ENCODE results near the gene DAD1.

Gene DAD1

GRCh38 chr14:22613106-22613695, 24.2 kb upstream of the DAD1 start:
- Mint-ChIP-seq H3K4me3 (no peak overlapping the region), H3K27ac (peak overlapping the region; percentile 13), H3K9me3 (no peaks in the 10 kb centered on the region), H3K36me3 (ENCODE audit: low read depth) (peaks cover 47% of the 10 kb centered on the region), H3K27me3 (peaks cover 2% of the 10 kb centered on the region), H3K4me1 (ENCODE audit: low read depth) (no peaks in the 10 kb centered on the region)
- intact Hi-C loops (cut with micrococcal nuclease) = no loop called here

DNA sequence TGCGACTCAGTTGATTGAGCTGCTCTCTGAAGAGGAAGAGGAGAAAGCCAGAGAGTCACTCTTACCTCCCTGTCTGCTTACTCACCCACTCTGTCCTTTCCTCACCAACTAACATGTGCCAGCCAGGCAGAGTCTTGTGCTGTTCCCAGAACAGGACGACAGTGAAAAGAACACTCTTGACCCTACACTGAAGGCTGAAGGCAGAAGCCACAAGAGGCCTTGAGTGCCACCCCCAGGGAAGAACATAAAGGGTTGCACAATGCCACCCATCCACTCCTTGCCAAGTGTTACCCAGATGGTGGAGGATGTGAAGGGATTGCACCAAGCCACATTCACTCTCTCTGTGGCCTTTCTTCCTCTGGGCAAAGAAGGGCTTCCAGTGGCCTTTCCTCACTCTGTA, 21.9 kb upstream of the DAD1 start:
- H3K9me3 Mint-ChIP-seq = no peaks in the 10 kb centered on the region
- no peaks in the 10 kb centered on the region for H3K4me1 Mint-ChIP-seq (ENCODE audit: low read depth)
- H3K27ac Mint-ChIP-seq = no peak overlapping the region
- intact Hi-C loops (cut with micrococcal nuclease) = no loop called here
- H3K36me3 Mint-ChIP-seq (ENCODE audit: low read depth) = peaks cover 67% of the 10 kb centered on the region
- peaks cover 2% of the 10 kb centered on the region for H3K27me3 Mint-ChIP-seq
- H3K4me3 Mint-ChIP-seq = no peak overlapping the region

DNA sequence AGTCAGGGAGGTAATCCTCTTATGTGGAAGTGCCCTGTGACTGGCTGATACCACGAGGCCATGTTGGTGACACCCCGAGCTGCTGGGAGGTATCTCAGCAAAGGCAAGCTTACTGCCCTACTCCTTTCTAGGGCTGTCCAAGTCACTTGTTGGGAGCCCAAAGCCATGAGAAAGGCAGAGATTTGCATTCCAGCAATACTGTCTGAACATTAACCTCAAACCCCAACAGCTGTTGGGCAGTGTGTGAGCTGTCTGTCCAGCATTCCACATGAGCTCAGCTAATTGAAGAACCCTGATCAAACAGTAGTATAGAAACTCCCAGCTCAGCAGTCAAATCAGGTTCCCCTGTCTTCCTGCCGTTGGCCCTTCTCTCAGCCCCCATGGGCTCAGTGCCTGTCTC, 18.3 kb upstream of the DAD1 start:
- H3K27me3 Mint-ChIP-seq = peaks cover 2% of the 10 kb centered on the region
- H3K4me1 Mint-ChIP-seq (ENCODE audit: low read depth) = peaks cover 10% of the 10 kb centered on the region
- H3K36me3 Mint-ChIP-seq (ENCODE audit: low read depth) = peaks cover 97% of the 10 kb centered on the region
- intact Hi-C loops (cut with micrococcal nuclease) = no loop called here
- H3K27ac Mint-ChIP-seq = no peak overlapping the region
- no peak overlapping the region for H3K4me3 Mint-ChIP-seq
- no peaks in the 10 kb centered on the region for H3K9me3 Mint-ChIP-seq

DNA sequence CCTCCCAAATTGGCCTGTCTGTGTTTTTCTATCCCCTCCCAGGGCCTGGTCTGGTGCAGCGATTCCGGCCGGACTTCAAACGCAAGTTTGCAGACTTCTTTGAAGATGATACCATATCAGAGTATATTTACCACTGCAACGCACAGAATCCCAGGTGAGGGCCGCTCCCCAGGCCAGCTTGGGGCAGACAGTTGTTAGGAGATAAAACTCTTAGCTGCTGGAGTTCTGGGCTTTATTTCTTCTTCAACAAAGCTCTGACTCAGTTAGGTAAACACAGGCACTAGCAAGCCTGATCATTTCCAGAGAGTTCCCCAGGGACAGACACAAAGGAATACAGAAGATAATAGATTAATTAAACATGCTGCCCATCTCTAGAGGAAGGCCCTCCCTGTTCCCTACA, 17.4 kb upstream of the DAD1 start:
- Mint-ChIP-seq H3K9me3 (no peaks in the 10 kb centered on the region), H3K4me3 (no peak overlapping the region), H3K36me3 (ENCODE audit: low read depth) (peaks cover 97% of the 10 kb centered on the region), H3K27ac (no peak overlapping the region), H3K27me3 (no peaks in the 10 kb centered on the region), H3K4me1 (ENCODE audit: low read depth) (peaks cover 19% of the 10 kb centered on the region)
- intact Hi-C loops (cut with micrococcal nuclease) = no loop called here

GRCh38 chr14:22602862-22603261, 13.8 kb upstream of the DAD1 start:
- peaks cover 43% of the 10 kb centered on the region for H3K4me1 Mint-ChIP-seq (ENCODE audit: low read depth)
- H3K9me3 Mint-ChIP-seq = no peaks in the 10 kb centered on the region
- peaks cover 3% of the 10 kb centered on the region for H3K27me3 Mint-ChIP-seq
- peaks cover 72% of the 10 kb centered on the region for H3K36me3 Mint-ChIP-seq (ENCODE audit: low read depth)
- H3K27ac Mint-ChIP-seq = peak overlapping the region; percentile 26
- intact Hi-C loops (cut with micrococcal nuclease) = no loop called here
- H3K4me3 Mint-ChIP-seq = no peak overlapping the region

- Mint-ChIP-seq H3K4me3 (no peak overlapping the region), H3K36me3 (ENCODE audit: low read depth) (peaks cover 64% of the 10 kb centered on the region), H3K27ac (peak overlapping the region; percentile 4), H3K9me3 (no peaks in the 10 kb centered on the region), H3K4me1 (ENCODE audit: low read depth) (peaks cover 49% of the 10 kb centered on the region), H3K27me3 (peaks cover 8% of the 10 kb centered on the region)
- intact Hi-C loops (cut with micrococcal nuclease) = no loop called here
Observed at GRCh38 chr14:22601996-22602395, 13.0 kb upstream of the DAD1 start.

DNA sequence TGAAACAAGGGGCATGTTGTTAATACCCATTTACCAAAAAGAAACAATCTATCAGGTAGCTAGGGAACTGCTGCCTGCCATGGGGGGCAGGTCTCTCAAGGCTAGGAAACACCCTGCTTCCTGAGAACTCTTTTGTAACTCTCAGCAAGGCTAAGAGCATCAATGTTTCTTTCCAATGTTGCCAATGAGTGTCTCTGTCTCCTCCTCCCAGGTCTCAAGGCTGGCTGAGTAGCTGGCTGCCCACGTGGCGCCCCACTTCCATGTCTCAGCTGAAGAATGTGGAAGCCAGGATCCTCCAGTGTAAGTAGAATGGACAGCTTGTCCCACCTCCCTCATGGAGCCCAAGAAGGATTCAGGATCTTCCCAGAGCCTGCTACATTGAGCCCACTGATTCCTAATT, 12.4 kb upstream of the DAD1 start:
- Mint-ChIP-seq H3K4me3 (no peak overlapping the region), H3K27ac (peak overlapping the region; percentile 4), H3K27me3 (peaks cover 10% of the 10 kb centered on the region), H3K9me3 (no peaks in the 10 kb centered on the region), H3K4me1 (ENCODE audit: low read depth) (peaks cover 49% of the 10 kb centered on the region), H3K36me3 (ENCODE audit: low read depth) (peaks cover 59% of the 10 kb centered on the region)
- intact Hi-C loops (cut with micrococcal nuclease) = no loop called here

GRCh38 chr14:22600027-22600426, 11.0 kb upstream of the DAD1 start:
- Mint-ChIP-seq H3K27ac (no peak overlapping the region), H3K9me3 (no peaks in the 10 kb centered on the region), H3K4me3 (no peak overlapping the region), H3K4me1 (ENCODE audit: low read depth) (peaks cover 49% of the 10 kb centered on the region), H3K27me3 (peaks cover 14% of the 10 kb centered on the region), H3K36me3 (ENCODE audit: low read depth) (peaks cover 45% of the 10 kb centered on the region)
- intact Hi-C loops (cut with micrococcal nuclease) = no loop called here

- Mint-ChIP-seq H3K27ac (no peak overlapping the region), H3K4me1 (ENCODE audit: low read depth) (peaks cover 49% of the 10 kb centered on the region), H3K36me3 (ENCODE audit: low read depth) (peaks cover 38% of the 10 kb centered on the region), H3K4me3 (no peak overlapping the region), H3K9me3 (no peaks in the 10 kb centered on the region), H3K27me3 (peaks cover 15% of the 10 kb centered on the region)
- intact Hi-C loops (cut with micrococcal nuclease) = no loop called here
Observed at GRCh38 chr14:22599349-22599748, 10.3 kb upstream of the DAD1 start.

GRCh38 chr14:22598896-22599244, 9.8 kb upstream of the DAD1 start:
- peak overlapping the region; percentile 90 for H3K27ac Mint-ChIP-seq
- peaks cover 49% of the 10 kb centered on the region for H3K4me1 Mint-ChIP-seq (ENCODE audit: low read depth)
- H3K36me3 Mint-ChIP-seq (ENCODE audit: low read depth) = peaks cover 33% of the 10 kb centered on the region
- intact Hi-C loops (cut with micrococcal nuclease) = loop anchor here (1.0 kb wide), 1 partner anchor 10 kb away; the partner anchor contains the start of gene DAD1
- peak overlapping the region; percentile 96 for H3K4me3 Mint-ChIP-seq
- H3K27me3 Mint-ChIP-seq = peaks cover 20% of the 10 kb centered on the region
- H3K9me3 Mint-ChIP-seq = no peaks in the 10 kb centered on the region

- Mint-ChIP-seq H3K27ac (peak within 1 kb of the TSS; percentile 90), H3K36me3 (ENCODE audit: low read depth) (peaks cover 27% of the 10 kb centered on the region), H3K4me3 (peak within 1 kb of the TSS; percentile 96), H3K27me3 (peaks cover 23% of the 10 kb centered on the region), H3K9me3 (no peaks in the 10 kb centered on the region), H3K4me1 (ENCODE audit: low read depth) (peaks cover 49% of the 10 kb centered on the region)
- intact Hi-C loops (cut with micrococcal nuclease) = loop anchor here (1.0 kb wide), 1 partner anchor 9 kb away; the partner anchor contains the start of gene DAD1
Observed at GRCh38 chr14:22598099-22598895, 9.3 kb upstream of the DAD1 start, which contains the start of gene ABHD4. Gene ABHD4 (plus strand): TSS chr14:22598300. CDS start chr14:22598307, 7 bp downstream.

DNA sequence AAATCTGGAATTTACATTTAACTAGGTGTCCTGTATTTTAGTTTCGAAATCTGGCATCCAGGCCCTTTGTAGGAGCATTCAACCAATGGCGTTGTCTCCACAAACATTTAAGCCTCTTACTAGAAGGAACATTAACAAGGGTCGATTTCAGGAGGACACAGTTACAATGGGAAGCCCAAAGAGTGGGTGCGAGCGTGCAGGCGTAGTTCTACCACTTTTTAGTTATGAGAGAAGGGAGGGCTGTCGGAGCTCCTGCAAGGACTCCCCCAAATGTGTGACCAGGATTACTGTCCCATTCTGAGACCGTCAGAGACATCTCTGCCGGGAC, 8.7 kb upstream of the DAD1 start:
- no peaks in the 10 kb centered on the region for H3K9me3 Mint-ChIP-seq
- intact Hi-C loops (cut with micrococcal nuclease) = loop anchor here (1.0 kb wide), 1 partner anchor 8 kb away; the partner anchor contains the start of gene DAD1

DNA sequence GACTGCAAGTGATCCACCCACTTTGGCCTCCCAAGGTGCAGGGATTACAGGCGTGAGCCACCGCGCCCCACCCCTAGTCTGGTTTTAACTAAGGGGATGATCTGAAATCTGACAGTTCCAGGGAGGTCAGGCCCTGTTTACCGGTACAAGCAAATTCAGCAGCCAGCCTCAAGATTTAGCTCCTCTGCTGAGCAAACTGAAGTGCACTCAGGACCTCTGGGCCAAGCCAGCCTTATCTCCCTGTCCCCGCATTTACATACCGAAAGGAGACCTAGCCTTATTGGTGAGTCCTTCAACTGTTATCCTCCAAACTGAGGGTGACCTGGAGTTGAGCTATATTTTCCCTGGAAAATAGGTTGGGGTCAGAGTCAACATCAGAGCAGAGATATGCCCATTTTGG, 8.2 kb upstream of the DAD1 start:
- Mint-ChIP-seq H3K4me1 (ENCODE audit: low read depth) (peaks cover 38% of the 10 kb centered on the region), H3K9me3 (no peaks in the 10 kb centered on the region), H3K4me3 (no peak overlapping the region), H3K27ac (no peak overlapping the region), H3K36me3 (ENCODE audit: low read depth) (peaks cover 17% of the 10 kb centered on the region), H3K27me3 (peaks cover 28% of the 10 kb centered on the region)
- intact Hi-C loops (cut with micrococcal nuclease) = no loop called here

More for the DNA sequence above, 8.7 kb upstream of the DAD1 start:
- Mint-ChIP-seq H3K4me1 (ENCODE audit: low read depth) (peaks cover 43% of the 10 kb centered on the region), H3K27me3 (peaks cover 28% of the 10 kb centered on the region), H3K4me3 (peak overlapping the region; percentile 96), H3K36me3 (ENCODE audit: low read depth) (peaks cover 22% of the 10 kb centered on the region), H3K27ac (peak overlapping the region; percentile 90)

GRCh38 chr14:22596354-22596879, 7.4 kb upstream of the DAD1 start:
- H3K27ac Mint-ChIP-seq = no peak overlapping the region
- no peak overlapping the region for H3K4me3 Mint-ChIP-seq
- peaks cover 30% of the 10 kb centered on the region for H3K4me1 Mint-ChIP-seq (ENCODE audit: low read depth)
- H3K27me3 Mint-ChIP-seq = peaks cover 28% of the 10 kb centered on the region
- H3K36me3 Mint-ChIP-seq (ENCODE audit: low read depth) = peaks cover 9% of the 10 kb centered on the region
- no peaks in the 10 kb centered on the region for H3K9me3 Mint-ChIP-seq
- intact Hi-C loops (cut with micrococcal nuclease) = no loop called here

Measured in dendritic cell treated with granulocyte-macrophage colony-stimulating factor and Interleukin-4, amounts not matched to agents 40 ng/mL and 50 ng/mL, for 4 days (primary cell).